OCI-LY7 (cell line): Measurements from ENCODE around the gene DCC.

Experiments used
- EZH2phosphoT487 ChIP-seq: fragments of 200-600 bp; sonication (generic); IDR thresholded peaks from 2 replicates; pipeline ENCODE4 v1.6.1; 2018; ENCODE audit warnings: low read depth, borderline replicate concordance, mild to moderate bottlenecking, mixed run types, antibody characterized with exemption, low read length, moderate library complexity, mixed read lengths
- TF ChIP-seq, protein P1 (sequence below): fragments of 200-600 bp; sonication (generic); conservative IDR thresholded peaks from 2 replicates; pipeline ENCODE4 v1.5.1; 2014; ENCODE audit warnings: mild to moderate bottlenecking, antibody characterized with exemption, low read length, moderate library complexity, mixed read lengths

DNA sequence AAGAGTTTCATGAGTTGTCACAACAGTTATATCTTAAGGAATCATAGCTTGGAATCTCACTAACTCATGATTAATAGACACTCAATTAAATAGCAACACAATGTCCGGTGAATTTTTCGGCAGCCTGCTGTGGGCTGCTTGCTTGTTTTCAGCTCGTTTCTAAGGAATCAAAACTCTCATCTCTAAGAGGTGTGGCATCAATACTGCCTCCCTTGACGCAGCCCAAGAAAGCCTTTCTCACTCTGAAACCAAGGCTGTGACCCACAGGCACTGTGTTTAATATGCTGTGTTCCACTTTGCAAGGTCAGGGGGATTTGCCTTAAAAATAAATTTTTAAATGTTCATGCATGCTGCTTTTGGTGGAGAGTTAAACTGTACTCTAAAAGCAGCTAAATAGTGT is 5.4 kb downstream of the DCC start:
- TF ChIP-seq, protein P1, sequence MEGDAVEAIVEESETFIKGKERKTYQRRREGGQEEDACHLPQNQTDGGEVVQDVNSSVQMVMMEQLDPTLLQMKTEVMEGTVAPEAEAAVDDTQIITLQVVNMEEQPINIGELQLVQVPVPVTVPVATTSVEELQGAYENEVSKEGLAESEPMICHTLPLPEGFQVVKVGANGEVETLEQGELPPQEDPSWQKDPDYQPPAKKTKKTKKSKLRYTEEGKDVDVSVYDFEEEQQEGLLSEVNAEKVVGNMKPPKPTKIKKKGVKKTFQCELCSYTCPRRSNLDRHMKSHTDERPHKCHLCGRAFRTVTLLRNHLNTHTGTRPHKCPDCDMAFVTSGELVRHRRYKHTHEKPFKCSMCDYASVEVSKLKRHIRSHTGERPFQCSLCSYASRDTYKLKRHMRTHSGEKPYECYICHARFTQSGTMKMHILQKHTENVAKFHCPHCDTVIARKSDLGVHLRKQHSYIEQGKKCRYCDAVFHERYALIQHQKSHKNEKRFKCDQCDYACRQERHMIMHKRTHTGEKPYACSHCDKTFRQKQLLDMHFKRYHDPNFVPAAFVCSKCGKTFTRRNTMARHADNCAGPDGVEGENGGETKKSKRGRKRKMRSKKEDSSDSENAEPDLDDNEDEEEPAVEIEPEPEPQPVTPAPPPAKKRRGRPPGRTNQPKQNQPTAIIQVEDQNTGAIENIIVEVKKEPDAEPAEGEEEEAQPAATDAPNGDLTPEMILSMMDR = no peak
- TF ChIP-seq EZH2phosphoT487 = no peak
